Omental fat pad (tissue), 4 donors: ENCODE data around the gene NPHP1. TPM values are rescaled to one million over a fixed set of nuclear protein-coding genes. Genes with fewer than 3 reads are reported as not detected.

ENCODE experiments used
- ATAC-seq: fragments of 150-250 bp; one replicate; pipeline ENCODE4 v1.9.1; 2016; ENCODE audit warnings: mild to moderate bottlenecking, moderate library complexity; ENCODE audit not compliant: low FRiP score
- DNase-seq: peaks from one replicate; pipeline ENCODE4 v3.0.0-alpha.2; 2019; ENCODE audit warnings: low spot score
- CTCF ChIP-seq, 3 donors: fragments of 450-650 bp; IDR thresholded peaks; one replicate each; pipeline ENCODE4 v1.5.1; 2016 to 2017; ENCODE audit warnings: antibody characterized with exemption in 3 of 3, mild to moderate bottlenecking in 3 of 3, moderate library complexity in 2 of 3
- total RNA-seq, 4 donors: library from RNA; depleted of rRNA; stranded (reverse); fragments of >200 nt; gene quantifications; one replicate each; pipeline ENCODE4 v1.1.0, GENCODE V29; 2016

NPHP1 gene
- total RNA-seq, 4 donors from 2014 or later: 2.4 to 7.4 (median 3.7) TPM

DNA sequence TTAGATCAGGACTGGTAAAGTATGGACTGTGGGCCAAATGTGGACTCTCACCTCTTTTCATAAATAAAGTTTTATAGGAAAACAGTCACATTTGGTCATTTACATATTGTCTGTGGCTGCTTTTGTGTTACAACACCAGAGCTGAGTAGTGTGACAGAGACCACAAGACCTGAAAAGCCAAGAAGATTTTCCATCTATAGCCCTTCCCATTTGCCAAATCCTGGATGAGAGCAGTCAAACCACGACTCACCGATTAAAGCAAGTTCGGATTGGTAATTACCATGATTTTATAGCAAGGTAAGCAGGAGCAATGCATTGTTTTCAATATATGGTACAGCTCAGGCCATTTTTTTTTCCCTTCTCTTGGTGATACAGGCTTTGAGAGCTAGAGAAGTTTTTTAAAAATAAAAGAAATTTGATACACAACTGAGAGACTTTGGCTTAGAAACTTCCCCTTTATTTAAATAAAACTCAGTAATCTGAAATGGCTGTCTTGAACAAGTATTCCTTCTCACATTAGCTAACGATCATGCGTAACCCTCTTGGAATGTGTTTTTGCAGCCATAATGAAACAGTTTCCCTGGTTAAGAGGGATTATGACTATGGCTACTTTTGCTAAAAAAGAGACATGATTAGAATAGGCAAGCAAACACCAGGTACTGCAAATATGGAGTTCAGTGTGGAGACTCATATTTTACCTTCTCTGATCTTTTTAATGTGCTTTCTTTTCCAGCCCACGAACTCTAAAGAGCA is 79.7 kb downstream of the NPHP1 start:
- no peak for ATAC-seq
- DNase-seq: no peak

DNA sequence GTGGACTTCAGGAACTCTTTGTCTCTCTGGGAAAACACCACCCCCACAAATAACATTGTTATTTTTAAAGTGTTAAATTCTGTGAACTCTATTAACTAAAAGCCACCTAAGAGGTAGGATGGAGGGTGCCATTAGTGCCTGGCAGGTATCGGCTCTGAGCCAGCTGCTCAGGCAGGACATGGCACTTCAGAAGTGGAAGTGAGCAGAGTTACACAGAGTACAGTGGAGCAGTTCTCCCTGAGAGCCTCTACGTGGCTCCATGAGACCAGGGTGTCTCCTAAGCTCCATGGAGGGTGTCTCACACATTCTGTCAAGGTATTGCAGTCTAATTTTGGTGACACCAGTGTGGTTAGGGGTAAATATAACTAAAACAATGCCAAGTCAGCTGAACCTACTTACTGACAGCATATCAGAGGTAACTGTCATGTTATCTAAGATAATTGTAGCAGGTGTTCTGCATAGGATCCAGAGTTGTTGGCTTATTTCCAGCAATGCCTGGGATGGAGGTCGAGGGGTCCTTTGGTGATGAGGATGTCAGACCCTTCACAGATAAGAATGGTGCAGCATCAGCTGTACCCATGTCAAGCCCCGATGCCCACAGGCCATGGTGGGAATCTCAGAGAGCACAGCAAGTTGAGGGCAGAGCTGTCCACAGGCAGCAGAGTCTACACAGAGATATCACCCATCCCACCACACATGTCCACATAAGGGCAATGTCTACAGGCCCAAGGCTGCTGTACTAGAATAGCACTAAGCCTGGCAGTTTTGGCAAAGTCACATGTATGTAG is 80.6 kb downstream of the NPHP1 start:
- no peak for TF ChIP-seq CTCF (IDR thresholded peaks at IDR 0.05)
- no peak for ATAC-seq
- no peak for DNase-seq

More for the DNA sequence above, 79.7 kb downstream of the NPHP1 start:
- TF ChIP-seq CTCF (IDR thresholded peaks at IDR 0.05): no peak

GRCh38 chr2:110121592-110121991 is 83.2 kb downstream of the NPHP1 start:
- DNase-seq: no peak
- ATAC-seq: no peak
- no peak for TF ChIP-seq CTCF (IDR thresholded peaks at IDR 0.05)

DNA sequence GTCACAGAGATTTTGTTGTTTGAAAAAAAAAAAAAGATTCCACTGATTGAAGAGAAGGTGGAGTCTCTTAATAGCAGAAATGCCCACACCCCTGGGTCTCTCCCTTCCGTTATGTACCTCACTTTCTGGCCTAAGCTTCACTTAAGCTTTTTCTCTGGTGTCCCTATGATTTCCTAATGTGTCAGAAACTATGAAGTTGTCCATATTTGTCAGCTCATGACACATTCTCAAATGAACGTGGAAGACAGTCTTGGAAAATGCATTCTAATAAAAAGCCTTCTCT is 83.8 kb downstream of the NPHP1 start:
- no peak for ATAC-seq
- no peak for TF ChIP-seq CTCF (IDR thresholded peaks at IDR 0.05)
- DNase-seq: no peak

DNA sequence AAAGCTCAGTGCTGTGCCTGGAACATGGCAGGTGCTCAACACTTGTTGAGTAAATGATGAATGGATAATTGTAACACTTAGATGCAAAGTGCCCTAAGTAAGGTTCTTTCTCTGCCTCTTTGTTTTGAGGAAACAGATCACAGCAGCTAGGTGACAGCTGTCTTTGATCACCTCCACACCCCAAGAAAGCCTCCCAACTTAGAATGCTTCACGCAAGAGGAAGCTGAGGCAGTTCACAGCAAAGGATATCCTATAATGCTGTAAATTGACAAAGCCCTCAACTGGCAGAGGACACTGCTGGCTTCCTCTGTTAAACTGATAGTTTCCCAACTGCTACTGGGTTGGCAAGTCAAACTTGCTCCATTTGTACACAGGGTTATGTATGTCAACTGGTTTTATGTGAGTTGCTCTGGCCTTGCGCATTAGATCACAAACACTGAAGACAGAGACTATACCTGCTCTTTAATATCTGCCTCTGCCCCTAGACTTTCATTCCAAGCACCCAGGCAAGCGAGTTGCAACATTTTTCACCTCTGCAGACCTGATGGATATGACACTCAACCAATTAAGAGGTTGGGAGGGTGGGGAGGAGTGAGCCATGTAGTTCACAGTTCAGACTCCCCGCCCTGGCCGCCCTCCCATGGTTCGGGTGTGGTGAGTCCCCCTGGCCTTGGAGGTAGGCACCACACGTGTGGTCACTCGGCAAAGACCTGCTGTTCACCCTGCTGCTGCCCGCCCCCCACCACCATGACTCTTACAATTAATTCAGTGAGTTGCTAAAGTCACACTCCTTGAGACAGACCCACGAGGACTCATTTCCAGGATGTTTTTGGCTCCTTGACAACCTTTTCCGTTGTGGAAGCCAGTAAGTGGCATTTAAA is 84.4 kb downstream of the NPHP1 start:
- DNase-seq (no peak), ATAC-seq (peak; percentile 5)
- TF ChIP-seq CTCF (IDR thresholded peaks at IDR 0.05): no peak

DNA sequence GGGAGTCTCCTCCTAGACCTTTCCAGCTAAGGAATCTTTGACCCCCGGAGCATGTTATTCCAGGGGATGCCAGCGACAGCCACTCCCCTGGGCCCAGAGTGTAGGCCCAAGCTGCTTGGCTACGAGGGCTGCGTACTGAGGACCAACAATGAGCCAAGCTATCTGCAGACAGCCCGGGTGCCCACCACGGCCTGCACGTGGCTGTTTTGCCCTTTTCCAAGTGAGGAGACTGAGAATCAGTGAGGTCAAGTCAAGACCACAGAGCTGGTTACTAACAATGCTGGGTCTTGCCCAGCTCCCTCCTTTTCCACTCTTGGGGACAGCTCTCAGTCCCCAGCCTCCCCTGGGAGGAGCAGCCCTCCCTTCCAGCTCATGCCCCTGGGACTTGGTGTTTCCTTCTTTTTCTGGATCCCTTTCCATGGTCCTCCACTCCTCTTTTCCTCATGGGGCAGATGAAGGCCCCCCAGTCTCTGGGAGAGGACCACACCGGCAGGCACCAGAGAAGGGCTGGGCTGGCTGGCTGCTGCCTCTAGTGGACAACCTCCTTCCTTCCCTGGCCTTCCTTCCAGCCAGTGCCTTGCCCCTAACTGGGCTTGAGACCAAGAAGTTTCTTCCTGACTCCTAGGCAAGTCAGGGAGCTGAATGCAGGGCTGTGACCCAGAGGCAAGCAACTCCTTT is 88.6 kb downstream of the NPHP1 start:
- DNase-seq: no peak

More for the DNA sequence above, 88.6 kb downstream of the NPHP1 start:
- peak; percentile 70 for ATAC-seq
- no peak for TF ChIP-seq CTCF (IDR thresholded peaks at IDR 0.05)
